ENCODE data around the gene RPS10.
"Not testable (repeated sequence)": the region's sequence is repeated elsewhere in the genome, so short reads cannot be mapped to it uniquely, and the experiment has no call there.

Gene RPS10

DNA sequence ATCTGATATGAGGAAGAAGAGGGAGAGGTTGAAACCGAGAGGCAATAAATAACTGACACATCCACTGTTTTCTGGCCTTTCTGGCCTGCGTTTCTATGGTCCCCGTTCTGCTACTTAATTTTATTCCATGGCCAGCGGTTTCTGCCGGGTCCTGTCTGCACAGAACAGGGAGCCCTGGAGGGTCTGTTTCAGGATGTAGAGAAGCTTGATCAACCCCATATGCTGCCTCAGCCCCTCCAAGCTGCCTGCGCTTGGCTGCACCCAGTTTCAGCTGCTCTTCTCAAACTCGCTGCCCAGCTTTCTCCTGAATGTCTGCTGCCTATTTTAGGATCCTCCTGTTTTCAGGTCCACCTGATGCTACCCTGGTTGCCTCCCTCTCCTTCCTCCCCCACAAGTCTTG lies 21.5 kb upstream of the RPS10 start:
- DNase-seq: no peak

DNA sequence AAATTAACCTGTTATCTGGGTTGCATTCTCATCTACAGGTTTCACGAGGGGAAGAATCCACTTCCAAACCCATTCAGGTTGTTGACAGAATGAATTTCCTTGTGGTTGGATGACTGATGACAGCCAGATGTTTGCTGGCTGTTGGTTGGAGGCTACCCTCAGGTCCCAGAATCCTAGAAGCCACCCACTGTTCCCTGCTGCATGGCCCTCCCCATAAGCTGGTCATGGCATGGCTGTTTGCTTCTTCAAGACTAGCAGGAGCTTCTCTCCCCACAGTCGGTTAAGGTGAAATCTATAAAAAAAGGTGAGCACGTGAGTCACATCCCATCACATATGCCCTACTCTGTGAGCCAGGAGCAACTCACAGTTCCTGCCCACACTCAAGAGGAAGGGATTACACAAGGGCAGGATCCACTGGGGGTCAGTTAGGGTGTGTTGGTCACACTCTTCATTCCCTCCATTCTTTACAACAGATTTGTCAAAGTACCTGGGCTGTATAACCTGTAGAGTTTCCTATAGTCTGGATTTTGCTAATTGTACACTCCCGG lies 19.5 kb upstream of the RPS10 start:
- no peak for DNase-seq

DNA sequence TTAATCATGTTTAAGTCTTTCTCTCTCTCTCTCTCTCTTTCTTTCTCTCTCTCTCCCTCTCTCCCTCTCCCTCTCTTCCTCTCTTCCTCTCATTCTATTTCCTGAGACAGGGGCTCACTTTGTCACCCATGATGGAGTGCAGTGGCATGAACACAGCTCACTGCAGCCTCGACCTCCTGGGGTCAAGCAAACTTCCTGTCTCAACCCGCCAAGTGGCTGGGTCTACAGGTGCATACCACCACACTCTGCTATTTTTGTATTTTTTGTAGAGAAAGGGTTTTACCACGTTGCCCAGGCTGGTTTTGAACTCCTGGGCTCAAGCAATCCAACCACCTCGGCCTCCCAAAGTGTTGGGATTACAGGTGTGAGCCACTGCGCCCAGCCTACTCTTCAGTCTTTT lies 15.7 kb upstream of the RPS10 start:
- no peak for DNase-seq

DNA sequence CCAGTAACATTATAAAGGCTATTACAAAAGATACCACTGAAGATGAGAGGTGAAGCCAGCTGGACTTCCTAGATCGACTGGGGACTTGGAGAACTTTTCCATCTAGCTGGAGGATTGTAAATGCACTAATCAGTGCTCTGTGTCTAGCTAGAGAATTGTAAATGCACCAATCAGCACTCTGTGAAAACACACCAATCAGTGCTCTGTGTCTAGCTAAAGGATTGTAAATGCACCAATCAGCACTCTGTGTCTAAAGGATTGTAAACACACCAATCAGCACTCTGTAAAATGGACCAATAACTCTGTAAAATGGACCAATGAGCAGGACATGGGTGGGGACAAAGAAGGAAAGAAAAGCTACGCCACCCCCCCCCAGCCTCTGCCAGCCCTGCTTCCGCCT lies 13.6 kb upstream of the RPS10 start:
- DNase-seq: no peak

DNA sequence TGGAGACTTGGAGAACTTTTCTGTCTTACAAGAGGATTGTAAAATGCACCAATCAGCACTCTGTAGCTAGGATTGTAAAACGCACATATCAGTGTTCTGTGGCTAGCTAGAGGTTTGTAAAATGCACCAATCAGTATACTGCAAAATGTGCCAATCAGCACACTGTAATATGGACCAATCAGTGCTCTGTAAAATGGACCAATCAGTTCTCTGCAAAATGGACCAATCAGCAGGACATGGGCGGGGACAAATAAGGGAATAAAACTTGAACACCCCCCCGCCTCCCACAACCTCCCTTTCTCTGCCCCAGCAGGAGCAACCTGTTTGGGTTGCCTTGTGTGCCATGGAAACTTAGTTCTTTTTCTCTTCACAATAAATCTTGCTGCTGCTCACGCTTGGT lies 12.8 kb upstream of the RPS10 start:
- DNase-seq: no peak

DNA sequence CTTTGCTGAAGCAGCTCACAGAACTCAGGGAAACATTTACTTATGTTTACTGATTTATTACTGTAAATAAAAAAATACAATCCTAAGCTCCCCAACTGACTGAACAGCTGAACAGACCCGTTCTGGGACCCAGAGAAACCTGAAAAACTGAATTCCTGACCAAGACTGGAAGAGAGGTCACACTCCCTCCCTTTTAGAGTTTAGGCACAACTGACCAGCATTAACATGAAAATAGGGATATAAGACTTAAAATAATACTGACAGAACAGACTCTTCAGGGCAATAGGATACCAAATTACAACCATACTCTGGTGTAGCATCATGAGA lies 11.7 kb upstream of the RPS10 start:
- DNase-seq: no peak

DNA sequence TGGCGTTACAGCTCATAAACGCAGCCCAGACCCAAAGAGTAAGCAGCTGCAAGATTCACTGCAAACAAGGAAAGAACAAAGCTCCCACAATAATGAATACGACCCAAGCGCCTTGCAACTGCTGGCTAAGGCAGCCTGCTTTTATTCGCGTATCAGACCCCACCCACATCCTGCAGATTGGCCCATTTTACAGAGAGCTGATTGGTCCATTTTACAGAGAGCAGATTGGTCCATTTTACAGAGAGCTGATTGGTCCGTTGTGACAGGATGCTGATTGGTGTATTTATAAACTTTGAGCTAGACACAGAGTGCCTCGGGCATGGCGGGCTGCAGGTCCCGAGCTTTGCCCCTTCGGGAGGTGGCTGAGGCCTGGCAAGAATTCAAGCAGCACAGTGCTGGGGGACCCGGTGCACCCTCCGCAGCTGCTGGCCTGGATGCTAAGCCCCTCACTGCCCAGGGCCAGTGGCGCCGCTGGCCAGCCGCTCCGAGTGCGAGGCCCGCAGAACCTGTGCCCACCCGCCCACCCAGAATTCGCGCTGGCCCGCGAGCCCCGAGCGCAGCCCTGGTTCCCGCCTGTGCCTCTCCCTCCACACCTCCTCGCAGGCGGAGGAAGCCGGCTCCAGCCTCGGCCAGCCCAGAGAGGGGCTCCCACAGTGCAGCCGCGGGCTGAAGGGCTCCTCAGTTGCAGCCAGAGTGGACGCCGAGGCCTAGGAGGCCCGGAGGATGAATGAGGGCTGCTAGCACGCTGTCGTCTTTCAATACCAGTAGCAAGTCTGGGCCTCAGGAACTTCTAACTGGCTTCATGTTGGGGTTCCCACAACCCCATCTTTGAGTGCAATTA lies 11.2 kb upstream of the RPS10 start:
- DNase-seq: no peak

DNA sequence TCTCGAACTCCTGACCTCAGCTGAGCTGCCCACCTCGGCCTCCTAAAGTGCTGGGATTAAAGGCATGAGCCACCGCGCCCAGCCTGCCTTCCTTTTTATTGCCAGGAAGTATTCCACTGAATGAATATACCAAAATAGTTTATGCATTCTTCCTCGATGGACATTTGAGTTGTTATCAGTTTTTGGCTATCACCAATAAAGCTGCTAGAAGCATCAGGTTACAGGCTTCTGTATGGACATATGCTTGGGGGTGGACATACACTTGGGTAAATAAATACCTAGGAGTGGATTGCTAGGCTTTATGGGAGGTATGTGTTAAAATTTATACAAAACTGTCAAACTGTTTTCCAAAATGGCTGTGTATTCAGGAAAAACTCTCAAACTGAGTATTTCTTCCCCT lies 10.0 kb upstream of the RPS10 start:
- no peak for DNase-seq

DNA sequence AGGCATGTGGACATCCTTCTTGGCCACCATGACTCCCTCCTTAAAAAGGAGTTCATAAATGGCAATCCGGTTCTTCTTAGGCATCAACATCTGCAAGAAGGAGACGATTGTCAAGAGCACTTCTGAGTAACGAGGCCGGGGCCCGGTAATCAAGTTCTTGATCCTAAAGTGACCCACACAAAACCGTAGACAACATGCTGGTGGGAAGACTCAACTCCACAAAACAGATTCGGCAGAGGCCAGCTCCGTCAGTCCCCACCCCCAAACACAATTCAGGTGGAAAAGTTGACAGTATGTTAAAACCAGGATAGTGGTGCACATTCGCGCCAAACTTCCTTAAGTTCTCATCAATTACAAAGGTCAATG lies 754 bp downstream of the RPS10 start:
- DNase-seq: peak; percentile 43

DNA sequence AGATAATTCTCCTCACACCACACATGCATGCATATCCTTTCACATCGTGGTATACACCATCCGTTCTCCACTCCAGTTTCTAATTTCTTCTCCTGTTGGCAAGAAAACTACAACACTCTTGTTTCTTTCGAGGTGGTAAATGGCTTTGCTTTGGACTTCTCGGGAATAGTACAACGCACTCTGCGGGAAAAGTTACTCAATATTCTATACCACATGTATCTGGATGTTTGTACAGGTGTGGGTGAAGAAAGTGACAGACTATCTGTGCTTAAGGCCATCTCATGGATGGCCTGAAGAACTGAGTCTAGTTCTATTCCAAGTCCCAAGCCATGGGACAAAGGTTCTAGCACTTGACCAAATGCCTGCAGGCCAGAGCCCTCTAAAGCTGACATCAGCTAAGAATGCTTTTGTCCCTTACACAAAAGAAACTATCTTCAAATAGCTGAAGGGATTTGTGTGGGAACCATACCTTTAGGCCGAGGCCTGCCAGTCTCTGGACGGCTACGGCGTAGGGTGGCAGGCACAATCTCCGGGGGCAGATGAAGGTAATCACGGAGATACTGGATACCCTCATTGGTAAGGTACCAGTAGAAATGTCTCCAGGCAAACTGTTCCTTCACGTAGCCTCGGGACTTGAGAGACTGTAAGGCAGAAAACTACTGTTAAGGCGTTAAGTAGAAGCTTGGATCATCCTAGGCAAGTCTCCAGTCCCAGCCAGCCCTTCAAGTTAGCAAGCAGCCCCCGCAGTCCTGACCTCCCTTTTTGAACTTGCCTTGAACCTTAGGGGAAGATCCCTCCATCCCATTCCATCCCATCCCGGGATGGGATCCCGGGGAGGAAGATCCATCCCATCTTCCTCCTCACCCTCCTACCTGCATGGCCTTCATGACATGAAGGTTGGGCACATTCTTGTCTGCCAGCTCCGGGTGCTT lies 1.4 kb downstream of the RPS10 start:
- DNase-seq: no peak

DNA sequence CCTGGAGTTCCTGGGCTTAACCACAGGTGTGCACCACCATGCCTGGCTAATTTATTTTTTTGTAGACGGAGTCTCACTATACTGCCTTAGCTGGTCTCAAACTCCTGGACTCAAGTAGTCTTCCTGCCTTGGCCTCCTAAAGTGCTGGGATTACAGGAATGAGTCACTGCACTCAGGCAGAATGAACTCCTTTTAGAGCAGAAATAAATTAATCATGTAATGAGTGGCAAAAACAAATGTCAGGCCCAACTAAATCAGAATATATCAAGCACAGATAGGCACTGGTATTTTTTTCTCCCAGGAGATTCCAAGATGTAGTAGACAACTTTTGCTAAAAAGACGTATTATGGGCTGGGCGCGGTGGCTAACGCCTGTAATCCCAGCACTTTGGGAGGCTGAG lies 2.6 kb downstream of the RPS10 start:
- no peak for DNase-seq

DNA sequence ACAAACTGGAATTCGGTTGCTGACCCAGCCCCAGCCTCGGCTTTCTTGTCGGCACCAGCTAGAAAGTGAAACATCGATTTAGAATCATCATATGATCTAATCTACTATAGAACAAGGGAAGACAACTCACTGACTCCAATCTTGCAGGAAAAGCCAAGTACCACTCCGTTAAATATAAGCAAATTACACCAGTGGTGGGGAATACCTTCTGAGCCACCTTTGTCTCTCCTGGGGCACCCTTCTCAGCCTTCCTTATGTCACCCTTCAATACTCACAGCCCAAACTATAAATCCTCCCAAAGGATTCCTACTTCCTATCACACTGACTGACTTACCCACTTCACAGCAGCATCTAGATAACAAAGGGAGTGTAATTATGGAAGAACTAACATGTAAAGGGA lies 7.5 kb downstream of the RPS10 start:
- no peak for DNase-seq

DNA sequence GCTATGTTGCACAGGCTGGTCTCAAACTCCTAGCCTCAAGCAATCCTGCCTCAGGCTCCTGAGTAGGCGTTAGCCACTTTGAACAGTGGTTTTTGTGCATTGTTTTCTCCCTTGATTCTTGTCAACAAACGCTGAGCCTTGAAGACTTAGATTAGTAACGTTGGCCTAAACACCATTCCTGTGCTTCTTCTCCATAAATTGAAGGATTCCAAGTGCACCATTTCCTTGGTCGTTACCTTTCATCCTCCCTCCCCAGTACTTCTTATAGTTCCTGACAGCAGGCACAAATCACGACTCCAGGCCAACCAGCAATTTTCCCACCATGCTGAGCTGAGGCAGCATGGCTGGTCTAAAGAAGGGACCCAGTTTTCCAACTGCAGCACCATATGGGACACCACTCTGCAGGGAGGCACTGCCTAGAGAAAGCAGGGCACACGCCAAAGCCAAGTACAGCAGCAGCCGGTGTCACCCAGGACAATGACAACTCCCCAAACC lies 8.9 kb downstream of the RPS10 start:
- DNase-seq: no peak

DNA sequence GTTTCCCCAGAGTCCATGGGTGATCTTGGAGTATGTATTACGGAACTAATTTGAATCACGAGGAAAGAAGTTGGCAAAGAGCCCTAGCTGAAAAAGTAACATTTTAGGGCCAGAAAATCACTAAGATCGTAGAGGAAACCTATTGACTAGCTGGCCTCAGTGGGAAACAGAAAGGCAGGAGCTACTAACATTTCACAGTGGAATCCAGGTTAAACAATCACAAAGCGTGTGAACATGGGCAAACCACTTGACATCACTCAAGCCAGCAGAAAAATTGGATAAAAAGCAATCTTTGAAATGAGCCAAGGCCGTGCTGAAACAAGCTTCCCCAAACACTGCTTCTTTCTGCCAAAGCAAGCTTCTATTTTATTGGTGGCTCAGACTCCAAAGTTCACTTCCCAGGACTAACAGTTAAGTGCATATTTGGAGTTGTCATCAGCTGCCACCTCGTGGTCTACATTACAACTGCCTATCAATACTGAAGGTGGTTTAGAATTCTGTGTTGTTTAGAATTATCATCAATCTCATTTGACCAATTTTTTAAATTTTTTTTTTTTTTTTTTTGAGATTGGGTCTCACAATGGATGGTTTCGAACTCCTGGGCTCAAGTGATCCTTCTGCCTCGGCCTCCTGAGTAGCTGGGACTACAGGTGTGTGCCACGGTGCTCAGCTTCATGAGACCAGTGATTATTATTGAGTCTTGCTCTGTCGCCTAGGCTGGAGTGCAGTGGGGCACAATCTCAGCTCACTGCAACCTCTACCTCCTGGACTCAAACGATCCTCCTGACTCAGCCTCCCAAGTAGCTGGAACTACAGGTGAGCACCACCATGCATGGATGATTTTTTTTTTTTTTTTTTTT lies 10.6 kb downstream of the RPS10 start:
- no peak for DNase-seq

DNA sequence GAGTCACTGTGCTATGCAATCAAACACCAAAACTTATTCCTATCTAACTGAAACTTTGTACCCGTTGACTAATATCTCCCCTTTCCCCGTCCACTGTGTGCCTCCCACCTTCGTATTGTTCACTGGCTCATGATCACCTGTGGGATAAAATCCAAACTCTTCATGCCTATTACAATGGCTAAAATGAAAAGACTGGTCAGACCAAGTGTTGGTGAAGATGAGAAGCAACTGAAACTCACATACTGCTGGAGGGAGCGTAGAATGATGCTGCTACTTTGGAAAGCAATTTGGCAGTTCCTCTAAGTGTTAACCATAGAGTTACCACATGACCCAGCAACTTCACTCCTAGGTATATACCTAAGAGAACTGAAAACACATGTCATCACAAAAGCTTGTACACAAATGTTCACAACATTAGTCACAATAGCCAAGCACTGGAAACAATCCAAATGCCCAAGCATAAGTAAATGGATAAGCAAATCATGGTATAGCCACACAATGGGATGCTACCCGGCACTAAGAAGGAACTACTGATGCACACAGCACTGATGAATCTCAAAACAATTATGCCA lies 13.1 kb downstream of the RPS10 start:
- no peak for DNase-seq

DNA sequence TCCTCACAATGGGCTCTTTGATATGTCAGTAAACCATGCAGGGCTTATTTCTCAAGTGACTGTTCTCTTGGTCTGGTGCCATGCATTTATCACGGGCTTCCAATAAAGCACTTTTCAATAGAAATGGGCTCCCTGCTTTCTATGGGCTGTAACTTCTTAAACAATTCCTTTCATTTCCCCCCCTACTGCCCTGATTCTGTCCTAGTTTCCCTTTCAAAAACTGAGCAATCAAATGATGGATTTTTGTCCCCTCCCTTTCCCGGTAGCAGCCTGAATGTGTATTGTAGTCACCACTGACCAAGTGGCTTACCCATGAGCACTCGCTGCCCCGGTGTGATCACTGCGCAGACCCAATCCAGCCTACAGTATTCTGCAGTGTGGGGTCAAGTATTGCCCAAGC lies 13.9 kb downstream of the RPS10 start:
- no peak for DNase-seq

DNA sequence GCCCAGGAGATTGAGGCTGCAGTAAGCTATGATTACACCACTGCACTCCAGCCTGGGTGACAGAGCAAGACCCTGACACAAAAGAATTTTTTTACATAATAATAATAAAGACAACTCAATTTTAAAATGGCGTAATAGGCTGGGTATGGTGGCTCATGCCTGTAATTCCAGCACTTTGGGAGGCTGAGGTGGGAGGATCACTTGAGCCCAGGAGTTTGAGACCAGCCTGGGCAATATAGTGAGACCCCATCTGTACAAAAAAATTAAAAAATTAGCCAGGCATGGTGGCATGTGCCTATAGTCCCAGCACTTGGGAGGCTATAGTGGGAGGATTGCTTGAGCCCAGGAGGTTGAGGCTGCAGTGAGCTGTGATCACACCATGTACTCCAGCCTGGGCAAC lies 18.0 kb downstream of the RPS10 start:
- DNase-seq: not testable (repeated sequence)

DNA sequence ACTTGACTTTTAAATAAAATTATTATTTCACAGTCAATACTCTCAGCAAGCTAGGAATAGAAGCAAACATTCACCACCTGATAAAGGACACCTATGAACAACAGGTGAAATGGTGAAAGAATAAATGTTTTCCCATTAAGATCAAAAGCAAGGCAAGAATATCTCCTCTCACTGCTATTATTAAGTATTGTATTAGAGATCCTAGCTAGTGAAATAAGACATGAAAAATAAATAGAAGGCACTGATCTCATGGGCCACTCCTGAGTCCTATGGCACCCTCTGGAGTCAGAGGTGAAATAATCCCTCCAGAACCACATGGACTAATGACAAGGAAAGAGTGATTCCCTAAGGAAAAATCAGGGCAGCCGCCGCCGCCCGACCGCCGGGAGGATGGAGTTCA lies 29.4 kb downstream of the RPS10 start:
- DNase-seq: no peak

DNA sequence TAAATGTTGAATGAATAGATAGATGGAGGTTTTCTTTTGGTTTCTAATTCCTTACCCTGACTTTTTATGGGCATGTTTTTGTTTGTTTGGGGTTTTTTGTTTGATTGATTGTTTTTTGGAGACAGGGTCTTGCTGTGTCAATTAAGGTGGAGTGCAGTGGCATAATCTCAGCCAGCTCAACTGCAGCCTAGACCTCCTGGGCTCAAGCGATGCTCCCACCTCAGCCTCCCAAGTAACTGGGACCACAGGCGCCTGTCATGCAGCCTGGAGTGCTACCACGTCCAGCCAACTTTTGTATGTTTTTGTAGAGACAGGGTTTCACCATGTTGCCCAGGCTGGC lies 31.9 kb downstream of the RPS10 start:
- no peak for DNase-seq

DNA sequence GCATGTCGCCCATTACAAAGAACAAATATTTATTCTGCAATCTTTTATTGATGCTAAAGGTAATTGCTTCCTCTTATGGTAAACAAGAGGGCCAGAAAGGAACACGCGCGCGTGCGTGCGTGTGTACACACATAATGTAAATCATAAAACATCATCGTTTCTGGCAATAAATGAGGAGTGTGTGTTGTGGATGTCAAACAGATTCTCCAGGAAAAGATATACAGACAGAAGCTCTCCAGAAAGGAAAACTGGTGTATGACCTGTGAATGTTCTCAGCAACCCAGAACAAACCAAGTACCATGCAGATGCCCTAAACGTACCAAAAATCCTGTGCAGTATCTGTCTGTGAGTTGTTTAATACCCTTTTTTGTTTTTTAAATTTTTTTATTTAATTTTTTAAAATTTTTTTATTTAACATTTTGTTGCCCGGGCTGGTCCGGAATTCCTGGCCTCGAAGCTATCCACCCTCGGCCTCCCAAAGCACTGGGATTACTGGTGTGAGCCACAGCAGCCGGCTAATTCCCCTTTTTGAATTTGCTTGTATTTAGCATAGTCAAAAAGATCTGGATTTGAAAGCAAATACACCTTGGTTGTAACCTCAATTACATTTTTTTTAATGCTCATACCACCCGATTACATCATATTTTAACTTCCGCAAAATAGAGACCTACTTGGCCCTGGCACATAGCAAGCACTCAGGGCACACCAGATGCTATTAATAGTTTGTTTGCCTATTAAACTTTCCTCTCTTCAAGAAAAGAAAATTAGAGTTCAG lies 32.5 kb downstream of the RPS10 start:
- no peak for DNase-seq

DNA sequence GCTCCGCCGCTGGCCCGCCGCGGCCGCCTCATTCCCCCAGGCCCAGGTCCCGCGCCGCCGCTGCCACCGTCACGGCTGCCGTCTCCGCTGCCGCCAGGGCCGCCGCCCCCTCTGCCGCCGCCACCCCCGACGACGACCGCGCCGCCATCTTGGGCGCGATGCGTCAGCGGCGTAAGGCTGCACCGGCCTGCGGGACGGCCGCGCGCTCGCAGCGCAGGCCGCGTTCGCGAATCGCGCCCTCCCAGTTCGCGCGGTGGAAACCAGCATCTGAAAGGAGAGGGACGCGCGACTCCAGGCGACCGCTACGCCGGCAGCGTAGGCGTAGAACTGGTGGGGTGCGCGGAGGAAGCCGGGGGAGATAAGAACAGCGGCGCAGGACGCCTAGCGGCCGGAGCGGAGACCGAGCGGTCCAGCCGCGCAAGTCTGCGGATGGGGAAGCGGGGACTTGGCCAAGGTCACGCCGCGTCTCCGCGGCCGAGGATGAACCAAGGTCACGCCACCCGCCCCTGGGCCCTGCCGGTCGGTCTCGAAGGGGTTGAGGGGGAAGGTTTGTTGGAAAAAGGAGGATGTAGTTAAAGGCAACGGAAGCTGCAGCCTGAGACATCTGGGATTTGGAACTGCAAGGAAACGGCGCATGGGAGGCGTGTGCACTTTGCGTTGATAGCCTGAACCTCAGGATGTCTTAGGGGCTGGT lies 33.2 kb downstream of the RPS10 start, which contains the start of gene NUDT3:
TSS of gene NUDT3 (minus strand) at position 173 of the 694 bp plus-strand sequence. CDS start 307 bp downstream, outside the sequence.
- DNase-seq: peak; percentile 96

All from stimulated activated CD8-positive, alpha-beta memory T cell treated with anti-CD3 and anti-CD28 coated beads, Interleukin-4, amount 100 ng/mL, for 48 hours (primary cell).